ENCODE results near the gene SLC2A13.
"Not testable (repeated sequence)": the region's sequence is repeated elsewhere in the genome, so short reads cannot be mapped to it uniquely, and the experiment has no call there.

Gene SLC2A13

DNA sequence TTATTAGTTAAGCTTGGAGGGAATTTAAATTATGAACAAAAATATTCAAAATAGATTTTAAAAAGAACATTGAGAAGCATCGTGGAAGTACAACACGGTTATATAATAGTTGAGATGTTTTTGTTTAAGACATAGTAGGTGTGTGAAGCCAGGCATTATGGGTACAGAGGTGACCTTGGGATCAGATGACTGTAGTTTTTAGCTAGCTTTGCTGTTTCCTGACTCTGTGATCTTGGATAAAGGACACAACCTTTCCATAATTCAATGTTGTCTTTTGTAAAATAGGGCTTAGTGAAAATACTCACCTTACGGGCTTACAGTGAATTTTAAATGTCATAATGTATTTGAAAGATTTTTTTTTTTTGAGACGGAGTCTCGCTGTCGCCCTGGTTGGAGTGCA lies 239.7 kb downstream of the SLC2A13 start:
- in situ Hi-C loops (cut with HindIII; ENCODE audit: low pct_ligation_motif_present, low sequenced_read_pairs), result no loop called here
- DNase-seq, result no peak
- H3K4me3 ChIP-seq (ENCODE audit: low read depth, low read length), result no peak overlapping the region
- TF ChIP-seq, protein P1, sequence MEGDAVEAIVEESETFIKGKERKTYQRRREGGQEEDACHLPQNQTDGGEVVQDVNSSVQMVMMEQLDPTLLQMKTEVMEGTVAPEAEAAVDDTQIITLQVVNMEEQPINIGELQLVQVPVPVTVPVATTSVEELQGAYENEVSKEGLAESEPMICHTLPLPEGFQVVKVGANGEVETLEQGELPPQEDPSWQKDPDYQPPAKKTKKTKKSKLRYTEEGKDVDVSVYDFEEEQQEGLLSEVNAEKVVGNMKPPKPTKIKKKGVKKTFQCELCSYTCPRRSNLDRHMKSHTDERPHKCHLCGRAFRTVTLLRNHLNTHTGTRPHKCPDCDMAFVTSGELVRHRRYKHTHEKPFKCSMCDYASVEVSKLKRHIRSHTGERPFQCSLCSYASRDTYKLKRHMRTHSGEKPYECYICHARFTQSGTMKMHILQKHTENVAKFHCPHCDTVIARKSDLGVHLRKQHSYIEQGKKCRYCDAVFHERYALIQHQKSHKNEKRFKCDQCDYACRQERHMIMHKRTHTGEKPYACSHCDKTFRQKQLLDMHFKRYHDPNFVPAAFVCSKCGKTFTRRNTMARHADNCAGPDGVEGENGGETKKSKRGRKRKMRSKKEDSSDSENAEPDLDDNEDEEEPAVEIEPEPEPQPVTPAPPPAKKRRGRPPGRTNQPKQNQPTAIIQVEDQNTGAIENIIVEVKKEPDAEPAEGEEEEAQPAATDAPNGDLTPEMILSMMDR (IDR thresholded peaks at IDR 0.05; ENCODE audit: low read depth, low read length, missing control alignments), result no peak
- no peaks in the 10 kb centered on the region for H3K27me3 ChIP-seq (replicated peaks)
- no peaks in the 10 kb centered on the region for H3K36me3 ChIP-seq (replicated peaks)
- H3K27ac ChIP-seq, result no peak overlapping the region

DNA sequence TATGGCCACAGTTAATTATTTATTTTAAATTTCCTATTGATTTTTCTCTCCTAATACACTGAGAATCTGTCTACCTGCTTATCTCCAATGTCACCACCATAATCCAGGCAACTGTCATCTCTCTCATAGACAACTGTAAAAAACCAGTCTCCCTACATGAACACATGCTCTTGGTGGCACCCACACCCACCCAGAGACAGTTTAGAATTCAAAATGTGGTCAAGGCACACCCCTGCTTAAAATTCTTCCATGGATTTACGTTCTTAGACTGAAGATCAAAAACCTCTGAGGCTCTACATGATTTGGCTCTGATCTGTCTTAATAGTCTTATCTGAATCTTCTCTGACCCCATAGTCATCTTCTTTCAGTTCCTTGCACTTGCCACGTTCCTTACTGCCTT lies 245.2 kb downstream of the SLC2A13 start:
- no peak for DNase-seq
- H3K4me3 ChIP-seq (ENCODE audit: low read depth, low read length), result no peak overlapping the region
- H3K27ac ChIP-seq, result no peak overlapping the region
- TF ChIP-seq, protein P1 (IDR thresholded peaks at IDR 0.05; ENCODE audit: low read depth, low read length, missing control alignments), result no peak
- in situ Hi-C loops (cut with HindIII; ENCODE audit: low pct_ligation_motif_present, low sequenced_read_pairs), result no loop called here
- H3K36me3 ChIP-seq (replicated peaks), result no peaks in the 10 kb centered on the region
- no peaks in the 10 kb centered on the region for H3K27me3 ChIP-seq (replicated peaks)

DNA sequence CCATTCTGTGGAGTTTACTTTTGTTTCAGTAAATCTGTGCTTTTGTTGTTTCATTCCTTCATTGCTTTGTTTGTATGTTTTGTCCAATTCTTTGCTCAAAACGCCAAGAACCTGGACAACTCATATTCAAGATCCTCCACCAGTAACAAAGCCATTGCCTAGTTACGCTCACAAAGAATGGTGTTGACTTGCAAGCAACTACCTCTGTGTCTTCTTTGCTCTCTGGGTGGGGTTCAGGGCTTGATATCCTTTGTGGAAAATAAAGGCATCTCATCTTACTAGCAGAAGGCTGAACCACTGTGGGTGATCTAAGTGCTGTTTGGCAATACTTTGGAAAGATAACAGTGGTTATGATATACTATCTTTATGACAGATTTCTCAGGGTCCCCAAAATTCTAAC lies 252.9 kb downstream of the SLC2A13 start:
- no peak overlapping the region for H3K4me3 ChIP-seq (ENCODE audit: low read depth, low read length)
- in situ Hi-C loops (cut with HindIII; ENCODE audit: low pct_ligation_motif_present, low sequenced_read_pairs), result no loop called here

DNA sequence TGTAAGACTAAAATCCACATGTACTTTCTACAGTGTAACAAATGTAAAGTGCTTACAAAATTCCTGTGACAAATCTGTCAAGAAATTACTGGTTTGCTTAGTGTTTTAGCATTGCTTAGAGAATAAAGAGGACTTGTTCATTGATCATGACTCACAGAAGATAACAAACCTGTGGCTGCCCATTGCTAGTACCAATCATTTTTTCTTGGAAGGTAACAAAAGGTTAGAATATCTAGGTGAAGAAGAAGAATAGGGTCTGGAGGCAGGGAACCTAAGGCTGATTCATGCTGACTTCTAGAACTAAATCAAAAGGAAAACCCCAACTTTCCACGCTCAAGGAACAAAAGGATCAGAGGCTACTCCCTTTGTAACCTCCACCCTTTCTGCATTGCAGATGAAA lies 253.5 kb downstream of the SLC2A13 start:
- no peaks in the 10 kb centered on the region for H3K36me3 ChIP-seq (replicated peaks)
- no peak for DNase-seq
- TF ChIP-seq, protein P1 (IDR thresholded peaks at IDR 0.05; ENCODE audit: low read depth, low read length, missing control alignments), result no peak
- no peak overlapping the region for H3K27ac ChIP-seq
- H3K4me3 ChIP-seq (ENCODE audit: low read depth, low read length), result no peak overlapping the region
- no peaks in the 10 kb centered on the region for H3K27me3 ChIP-seq (replicated peaks)
- in situ Hi-C loops (cut with HindIII; ENCODE audit: low pct_ligation_motif_present, low sequenced_read_pairs), result no loop called here

More for the DNA sequence above, 252.9 kb downstream of the SLC2A13 start:
- Histone ChIP-seq H3K27me3 (replicated peaks) (no peaks in the 10 kb centered on the region), H3K27ac (no peak overlapping the region), H3K36me3 (replicated peaks) (no peaks in the 10 kb centered on the region)
- no peak for DNase-seq
- TF ChIP-seq, protein P1 (IDR thresholded peaks at IDR 0.05; ENCODE audit: low read depth, low read length, missing control alignments), result no peak

DNA sequence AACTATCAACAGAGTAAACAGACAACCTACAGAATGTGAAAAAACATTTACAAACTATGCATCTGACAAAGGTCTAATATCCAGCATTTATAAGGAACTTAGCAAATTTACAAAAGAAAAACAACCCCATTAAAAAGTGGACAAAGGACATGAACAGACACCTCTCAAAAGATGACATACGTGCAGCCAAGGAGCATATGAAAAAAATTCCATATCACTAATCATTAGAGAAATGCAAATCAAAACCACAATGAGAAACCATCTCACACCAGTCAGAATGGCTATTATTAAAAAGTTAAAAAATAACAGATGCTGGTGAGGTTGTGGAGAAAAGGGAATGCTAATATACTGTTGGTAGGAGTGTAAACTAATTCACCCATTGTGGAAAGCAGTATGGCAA lies 257.7 kb downstream of the SLC2A13 start:
- H3K4me3 ChIP-seq (ENCODE audit: low read depth, low read length); H3K27ac ChIP-seq; H3K27me3 ChIP-seq (replicated peaks); H3K36me3 ChIP-seq (replicated peaks); in situ Hi-C loops (cut with HindIII; ENCODE audit: low pct_ligation_motif_present, low sequenced_read_pairs); DNase-seq: not testable (repeated sequence)

DNA sequence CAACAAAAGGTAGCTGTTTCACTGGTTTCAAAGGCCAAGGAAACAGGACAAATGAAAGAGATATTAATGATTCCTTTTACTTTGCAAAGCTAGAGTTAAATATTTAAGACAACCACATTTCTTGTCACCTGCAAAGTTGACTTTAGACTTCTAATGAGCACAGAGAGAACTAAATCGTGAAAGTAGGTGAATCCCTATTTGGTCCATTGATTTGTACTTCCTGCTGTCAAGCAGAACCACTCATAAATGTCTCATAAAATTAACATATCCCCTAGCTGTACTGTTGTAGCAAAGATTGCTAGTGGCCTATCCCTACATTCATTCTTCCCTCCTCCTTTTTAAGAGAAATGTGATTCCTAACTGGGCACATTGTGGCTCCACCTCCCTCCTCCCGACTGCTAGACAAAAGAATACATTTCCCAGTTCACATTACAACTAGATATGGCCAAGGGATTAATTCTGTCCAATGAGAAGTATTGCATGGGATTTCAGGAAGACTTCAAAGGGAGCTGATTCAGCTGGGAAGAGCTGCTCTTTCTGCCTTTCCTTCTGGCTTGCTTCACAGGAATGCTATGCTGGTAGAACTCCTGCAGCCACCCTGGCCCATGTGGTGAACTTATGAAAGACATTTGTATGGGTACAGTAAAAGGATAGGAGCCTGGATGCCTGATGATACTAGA lies 258.8 kb downstream of the SLC2A13 start:
- DNase-seq, result no peak
- TF ChIP-seq, protein P1 (IDR thresholded peaks at IDR 0.05; ENCODE audit: low read depth, low read length, missing control alignments), result no peak

More for the DNA sequence above, 258.8 kb downstream of the SLC2A13 start:
- in situ Hi-C loops (cut with HindIII; ENCODE audit: low pct_ligation_motif_present, low sequenced_read_pairs), result no loop called here
- no peaks in the 10 kb centered on the region for H3K36me3 ChIP-seq (replicated peaks)
- H3K27me3 ChIP-seq (replicated peaks), result no peaks in the 10 kb centered on the region
- no peak overlapping the region for H3K4me3 ChIP-seq (ENCODE audit: low read depth, low read length)
- no peak overlapping the region for H3K27ac ChIP-seq
